GM23338 (cell line): Measurements from ENCODE around the gene MINPP1. TPM values are rescaled to one million over a fixed set of nuclear protein-coding genes. Genes with fewer than 3 reads are reported as not detected.

Experiments
- ATAC-seq: fragments of 200-7000 bp; cut with Tn5 transposase; 3 replicates; pipeline ENCODE4 v1.9.1; 2020
- DNase-seq: peaks from one replicate; pipeline ENCODE4 v3.0.0-alpha.2; 2015; ENCODE audit warnings: low spot score
- H2AFZ ChIP-seq: fragments of 200-600 bp; sonication (generic); 2 replicates; pipeline ENCODE4 v1.8.0; 2016; ENCODE audit warnings: antibody characterized with exemption, mild to moderate bottlenecking, moderate library complexity
- H3F3A ChIP-seq: fragments of 200-600 bp; sonication (generic); replicated peaks from 2 replicates; pipeline ENCODE4 v1.8.0; 2017; ENCODE audit warnings: antibody characterized with exemption, mixed run types, low read depth
- H3K27ac ChIP-seq: fragments of 200-600 bp; sonication (generic); 2 replicates; pipeline ENCODE4 v1.6.1; 2016; ENCODE audit warnings: low read depth
- H3K27me3 ChIP-seq: fragments of 200-600 bp; sonication (generic); 2 replicates; pipeline ENCODE4 v1.8.0; 2016; ENCODE audit warnings: mild to moderate bottlenecking, mixed run types, moderate library complexity; ENCODE audit not compliant: insufficient read depth
- H3K36me3 ChIP-seq: fragments of 200-600 bp; sonication (generic); 2 replicates; pipeline ENCODE4 v1.8.0; 2016; ENCODE audit warnings: mild to moderate bottlenecking; ENCODE audit not compliant: insufficient read depth
- H3K4me1 ChIP-seq: fragments of 200-600 bp; sonication (generic); 2 replicates; pipeline ENCODE4 v1.8.0; 2016; ENCODE audit warnings: mild to moderate bottlenecking, moderate library complexity; ENCODE audit not compliant: insufficient read depth
- H3K4me2 ChIP-seq: fragments of 200-600 bp; sonication (generic); 2 replicates; pipeline ENCODE4 v1.7.1; 2017; ENCODE audit warnings: mixed run types
- H3K4me3 ChIP-seq: fragments of 200-600 bp; sonication (generic); 2 replicates; pipeline ENCODE4 v1.6.1; 2016; ENCODE audit warnings: mixed run types
- H3K79me2 ChIP-seq: fragments of 200-600 bp; sonication (generic); replicated peaks from 2 replicates; pipeline ENCODE4 v1.8.0; 2017; ENCODE audit warnings: mild to moderate bottlenecking; ENCODE audit not compliant: insufficient read depth
- H3K9me2 ChIP-seq: fragments of 200-600 bp; sonication (generic); 2 replicates; pipeline ENCODE4 v1.8.0; 2017; ENCODE audit not compliant: insufficient read depth
- H4K20me1 ChIP-seq: fragments of 200-600 bp; sonication (generic); replicated peaks from 2 replicates; pipeline ENCODE4 v1.8.0; 2017; ENCODE audit warnings: mild to moderate bottlenecking; ENCODE audit not compliant: insufficient read depth
- H3K27ac Mint-ChIP-seq: 2 replicates; pipeline ENCODE4 v1.8.0; 2020; ENCODE audit warnings: inconsistent platforms, mild to moderate bottlenecking, moderate library complexity, mixed read lengths
- H3K27me3 Mint-ChIP-seq: 3 replicates; pipeline ENCODE4 v1.8.0; 2022; ENCODE audit warnings: low read depth, mild to moderate bottlenecking, moderate library complexity, mixed read lengths, inconsistent platforms; ENCODE audit not compliant: insufficient read depth, poor library complexity
- H3K36me3 Mint-ChIP-seq: 3 replicates; pipeline ENCODE4 v1.8.0; 2021; ENCODE audit warnings: low read depth, mild to moderate bottlenecking, inconsistent platforms, moderate library complexity, mixed read lengths
- H3K4me1 Mint-ChIP-seq: 3 replicates; pipeline ENCODE4 v1.8.0; 2020; ENCODE audit warnings: mild to moderate bottlenecking, inconsistent platforms, mixed read lengths
- H3K4me3 Mint-ChIP-seq: 3 replicates; pipeline ENCODE4 v1.8.0; 2021; ENCODE audit warnings: moderate library complexity, mild to moderate bottlenecking, inconsistent platforms, mixed read lengths
- H3K9me3 Mint-ChIP-seq: 3 replicates; pipeline ENCODE4 v1.8.0; 2020; ENCODE audit warnings: moderate library complexity, mild to moderate bottlenecking, inconsistent platforms, mixed read lengths
- CREB1 ChIP-seq: fragments of 250-450 bp; sonication (Bioruptor Pico); IDR thresholded peaks from 2 replicates; pipeline ENCODE4 v1.5.0; 2020; ENCODE audit warnings: low read depth, mild to moderate bottlenecking, moderate library complexity
- EZH2 ChIP-seq: fragments of 200-600 bp; sonication (generic); IDR thresholded peaks from one replicate; pipeline ENCODE4 v1.8.0; 2017; ENCODE audit warnings: antibody characterized with exemption, mild to moderate bottlenecking, low read depth; ENCODE audit not compliant: unreplicated experiment
- JUNB ChIP-seq: IDR thresholded peaks from one replicate; pipeline ENCODE4 v1.6.1; 2016; ENCODE audit warnings: antibody characterized with exemption; ENCODE audit not compliant: unreplicated experiment
- NANOG ChIP-seq: IDR thresholded peaks from 2 replicates; pipeline ENCODE4 v1.6.1; 2016; ENCODE audit warnings: antibody characterized with exemption, borderline replicate concordance
- POLR2AphosphoS5 ChIP-seq: IDR thresholded peaks from 2 replicates; pipeline ENCODE4 v1.6.1; 2016; ENCODE audit warnings: antibody characterized with exemption, low read depth
- REST ChIP-seq: IDR thresholded peaks from one replicate; pipeline ENCODE4 v1.6.1; 2018; ENCODE audit warnings: antibody characterized with exemption; ENCODE audit not compliant: unreplicated experiment
- STAT1 ChIP-seq: IDR thresholded peaks from one replicate; pipeline ENCODE4 v1.6.1; 2016; ENCODE audit warnings: antibody characterized with exemption; ENCODE audit not compliant: unreplicated experiment
- ZNF114 ChIP-seq: fragments of 250-450 bp; sonication (Bioruptor Pico); IDR thresholded peaks from 2 replicates; pipeline ENCODE4 v1.5.0; 2020; ENCODE audit warnings: mild to moderate bottlenecking, moderate library complexity
- ZNF331 ChIP-seq: fragments of 250-450 bp; sonication (Bioruptor Pico); IDR thresholded peaks from 2 replicates; pipeline ENCODE4 v1.5.0; 2020; ENCODE audit warnings: low read depth, mild to moderate bottlenecking, moderate library complexity
- polyA plus RNA-seq: library from polyadenylated mRNA; unstranded; fragments of >200 nt; fragmentation: Nextera tagmentation; extraction: Ambion mirVana; gene quantifications from 2 replicates; pipeline ENCODE4 v1.2.1, GENCODE V29; 2016
- total RNA-seq: library from RNA; depleted of rRNA; stranded (reverse); fragments of >200 nt; shearing (Covaris generic); gene quantifications from 2 replicates; pipeline ENCODE4 v1.2.3, GENCODE V29; 2014
- TF ChIP-seq, protein P1 (sequence below): fragments of 250-450 bp; sonication (Bioruptor Pico); IDR thresholded peaks from 2 replicates; pipeline ENCODE4 v1.5.0; 2020; ENCODE audit warnings: mild to moderate bottlenecking, moderate library complexity

Gene MINPP1
- total and polyA plus RNA-seq, 2 experiments from 2014 or later, result 27.0 to 39.3 TPM

DNA sequence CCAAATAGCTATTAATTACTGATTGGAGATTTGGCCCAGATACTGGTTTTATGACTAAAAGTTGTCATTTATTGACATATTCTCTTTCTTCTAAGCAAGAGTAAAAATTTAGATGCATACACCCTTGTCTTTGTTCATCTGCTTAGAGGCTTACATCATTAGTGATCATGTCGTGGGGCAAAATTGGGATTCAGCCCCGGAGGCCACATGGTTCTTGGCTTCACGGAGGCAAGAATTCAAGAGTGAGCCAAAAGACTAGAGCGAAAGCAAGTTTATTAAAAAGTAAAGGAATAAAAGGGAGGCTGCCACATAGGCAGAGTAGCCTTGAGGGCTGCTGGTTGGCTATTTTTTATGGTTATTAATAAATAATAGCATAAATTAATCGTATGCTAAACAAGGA is 41.1 kb downstream of the MINPP1 start:
- Mint-ChIP-seq H3K27me3 (no peaks in the 10 kb centered on the region), H3K9me3 (peaks cover 24% of the 10 kb centered on the region), H3K4me3 (no peak overlapping the region), H3K36me3 (peaks cover 47% of the 10 kb centered on the region), H3K27ac (no peak overlapping the region), H3K4me1 (peaks cover 25% of the 10 kb centered on the region)
- H3K36me3 ChIP-seq, result peaks cover 14% of the 10 kb centered on the region
- H4K20me1 ChIP-seq, result no peaks in the 10 kb centered on the region
- no peaks in the 10 kb centered on the region; the same call in 1 of the 2 replicates for H3K9me2 ChIP-seq
- H3K27me3 ChIP-seq, result no peaks in the 10 kb centered on the region
- H3K4me3 ChIP-seq, result no peak overlapping the region
- ATAC-seq, result no peak
- H3K4me1 ChIP-seq, result peaks cover 25% of the 10 kb centered on the region
- TF ChIP-seq ZNF331 (CRISPR knock-in tag) (no peak), POLR2AphosphoS5 (no peak), STAT1 (no peak), ZNF114 (CRISPR knock-in tag) (no peak), JUNB (no peak), REST (no peak), CREB1 (no peak), NANOG (no peak), EZH2 (no peak)
- TF ChIP-seq, protein P1, sequence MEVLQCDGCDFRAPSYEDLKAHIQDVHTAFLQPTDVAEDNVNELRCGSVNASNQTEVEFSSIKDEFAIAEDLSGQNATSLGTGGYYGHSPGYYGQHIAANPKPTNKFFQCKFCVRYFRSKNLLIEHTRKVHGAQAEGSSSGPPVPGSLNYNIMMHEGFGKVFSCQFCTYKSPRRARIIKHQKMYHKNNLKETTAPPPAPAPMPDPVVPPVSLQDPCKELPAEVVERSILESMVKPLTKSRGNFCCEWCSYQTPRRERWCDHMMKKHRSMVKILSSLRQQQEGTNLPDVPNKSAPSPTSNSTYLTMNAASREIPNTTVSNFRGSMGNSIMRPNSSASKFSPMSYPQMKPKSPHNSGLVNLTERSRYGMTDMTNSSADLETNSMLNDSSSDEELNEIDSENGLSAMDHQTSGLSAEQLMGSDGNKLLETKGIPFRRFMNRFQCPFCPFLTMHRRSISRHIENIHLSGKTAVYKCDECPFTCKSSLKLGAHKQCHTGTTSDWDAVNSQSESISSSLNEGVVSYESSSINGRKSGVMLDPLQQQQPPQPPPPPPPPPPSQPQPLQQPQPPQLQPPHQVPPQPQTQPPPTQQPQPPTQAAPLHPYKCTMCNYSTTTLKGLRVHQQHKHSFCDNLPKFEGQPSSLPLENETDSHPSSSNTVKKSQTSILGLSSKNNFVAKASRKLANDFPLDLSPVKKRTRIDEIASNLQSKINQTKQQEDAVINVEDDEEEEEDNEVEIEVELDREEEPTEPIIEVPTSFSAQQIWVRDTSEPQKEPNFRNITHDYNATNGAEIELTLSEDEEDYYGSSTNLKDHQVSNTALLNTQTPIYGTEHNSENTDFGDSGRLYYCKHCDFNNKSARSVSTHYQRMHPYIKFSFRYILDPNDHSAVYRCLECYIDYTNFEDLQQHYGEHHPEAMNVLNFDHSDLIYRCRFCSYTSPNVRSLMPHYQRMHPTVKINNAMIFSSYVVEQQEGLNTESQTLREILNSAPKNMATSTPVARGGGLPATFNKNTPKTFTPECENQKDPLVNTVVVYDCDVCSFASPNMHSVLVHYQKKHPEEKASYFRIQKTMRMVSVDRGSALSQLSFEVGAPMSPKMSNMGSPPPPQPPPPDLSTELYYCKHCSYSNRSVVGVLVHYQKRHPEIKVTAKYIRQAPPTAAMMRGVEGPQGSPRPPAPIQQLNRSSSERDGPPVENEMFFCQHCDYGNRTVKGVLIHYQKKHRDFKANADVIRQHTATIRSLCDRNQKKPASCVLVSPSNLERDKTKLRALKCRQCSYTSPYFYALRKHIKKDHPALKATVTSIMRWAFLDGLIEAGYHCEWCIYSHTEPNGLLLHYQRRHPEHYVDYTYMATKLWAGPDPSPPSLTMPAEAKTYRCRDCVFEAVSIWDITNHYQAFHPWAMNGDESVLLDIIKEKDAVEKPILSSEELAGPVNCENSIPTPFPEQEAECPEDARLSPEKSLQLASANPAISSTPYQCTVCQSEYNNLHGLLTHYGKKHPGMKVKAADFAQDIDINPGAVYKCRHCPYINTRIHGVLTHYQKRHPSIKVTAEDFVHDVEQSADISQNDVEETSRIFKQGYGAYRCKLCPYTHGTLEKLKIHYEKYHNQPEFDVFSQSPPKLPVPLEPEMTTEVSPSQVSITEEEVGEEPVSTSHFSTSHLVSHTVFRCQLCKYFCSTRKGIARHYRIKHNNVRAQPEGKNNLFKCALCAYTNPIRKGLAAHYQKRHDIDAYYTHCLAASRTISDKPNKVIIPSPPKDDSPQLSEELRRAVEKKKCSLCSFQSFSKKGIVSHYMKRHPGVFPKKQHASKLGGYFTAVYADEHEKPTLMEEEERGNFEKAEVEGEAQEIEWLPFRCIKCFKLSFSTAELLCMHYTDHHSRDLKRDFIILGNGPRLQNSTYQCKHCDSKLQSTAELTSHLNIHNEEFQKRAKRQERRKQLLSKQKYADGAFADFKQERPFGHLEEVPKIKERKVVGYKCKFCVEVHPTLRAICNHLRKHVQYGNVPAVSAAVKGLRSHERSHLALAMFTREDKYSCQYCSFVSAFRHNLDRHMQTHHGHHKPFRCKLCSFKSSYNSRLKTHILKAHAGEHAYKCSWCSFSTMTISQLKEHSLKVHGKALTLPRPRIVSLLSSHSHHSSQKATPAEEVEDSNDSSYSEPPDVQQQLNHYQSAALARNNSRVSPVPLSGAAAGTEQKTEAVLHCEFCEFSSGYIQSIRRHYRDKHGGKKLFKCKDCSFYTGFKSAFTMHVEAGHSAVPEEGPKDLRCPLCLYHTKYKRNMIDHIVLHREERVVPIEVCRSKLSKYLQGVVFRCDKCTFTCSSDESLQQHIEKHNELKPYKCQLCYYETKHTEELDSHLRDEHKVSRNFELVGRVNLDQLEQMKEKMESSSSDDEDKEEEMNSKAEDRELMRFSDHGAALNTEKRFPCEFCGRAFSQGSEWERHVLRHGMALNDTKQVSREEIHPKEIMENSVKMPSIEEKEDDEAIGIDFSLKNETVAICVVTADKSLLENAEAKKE (CRISPR knock-in tag), result no peak
- no peak for DNase-seq
- peaks cover 15% of the 10 kb centered on the region; the same call in 1 of the 2 replicates for H3K79me2 ChIP-seq
- H3K4me2 ChIP-seq, result no peak overlapping the region
- no peak overlapping the region for H3K27ac ChIP-seq
- no peaks in the 10 kb centered on the region for H3F3A ChIP-seq
- H2AFZ ChIP-seq, result no peak overlapping the region
